H1 (cell line): ENCODE data around the gene TARS3. TPM values are rescaled to one million over a fixed set of nuclear protein-coding genes. Genes with fewer than 3 reads are reported as not detected.

ENCODE experiments used
- ASH2L ChIP-seq: fragments of 200-600, 300-600 bp; sonication (generic); IDR thresholded peaks from one replicate; pipeline ENCODE4 v1.7.1; 2017; ENCODE audit warnings: low read length
- CBX8 ChIP-seq: fragments of 300-800, 300-1000 bp; sonication (generic); IDR thresholded peaks from 2 replicates; pipeline ENCODE4 v1.7.1; 2016; ENCODE audit warnings: low read depth, low read length, borderline replicate concordance
- CTBP2 ChIP-seq: IDR thresholded peaks from 2 replicates; pipeline ENCODE4 v1.7.0; 2011; ENCODE audit warnings: borderline replicate concordance, mild to moderate bottlenecking, moderate library complexity, mixed read lengths, low read length; ENCODE audit not compliant: insufficient read depth, insufficient read length
- CTCF ChIP-seq, 3 experiments: IDR thresholded peaks; 1 replicate in 2 of 3; 2 replicates in 1 of 3; pipeline versions ENCODE4 v1.5.1 to v1.6.1; 2011; ENCODE audit warnings: low read length in 3 of 3, mild to moderate bottlenecking in 3 of 3, inconsistent platforms in 2 of 3, low read depth in 1 of 3, moderate library complexity in 1 of 3; ENCODE audit not compliant: insufficient read depth in 1 of 3; ENCODE audit errors: control extremely low read depth in 1 of 3
- HDAC2 ChIP-seq, 2 experiments: fragments of 300-600 bp in 1 of 2; sonication (generic) in 1 of 2; IDR thresholded peaks; 2 replicates each; pipeline ENCODE4 v1.6.1; 2011 to 2012; ENCODE audit warnings: low read depth in 2 of 2, low read length in 2 of 2, mild to moderate bottlenecking in 2 of 2, moderate library complexity in 2 of 2, borderline replicate concordance in 1 of 2, inconsistent platforms in 1 of 2
- HDAC6 ChIP-seq: IDR thresholded peaks from one replicate; pipeline ENCODE4 v1.7.1; 2012; ENCODE audit warnings: low read depth, mild to moderate bottlenecking, inconsistent platforms, low read length, moderate library complexity
- KDM4A ChIP-seq: IDR thresholded peaks from one replicate; pipeline ENCODE4 v1.7.1; 2012; ENCODE audit warnings: low read depth, mild to moderate bottlenecking, moderate library complexity, low read length, inconsistent platforms; ENCODE audit not compliant: severe bottlenecking
- NANOG ChIP-seq: IDR thresholded peaks from 2 replicates; pipeline ENCODE4 v1.6.1; 2011; ENCODE audit warnings: low read length, low read depth, mild to moderate bottlenecking, inconsistent platforms; ENCODE audit not compliant: insufficient read depth, poor library complexity, severe bottlenecking
- NRF1 ChIP-seq: IDR thresholded peaks from 2 replicates; pipeline ENCODE4 v1.6.1; 2011; ENCODE audit warnings: mild to moderate bottlenecking, low read depth, low read length, improper control_type of control experiment
- POLR2A ChIP-seq, 2 experiments: IDR thresholded peaks; 1 replicate in 1 of 2; 2 replicates in 1 of 2; pipeline ENCODE4 v1.6.1; 2011; ENCODE audit warnings: low read depth in 2 of 2, low read length in 2 of 2, mild to moderate bottlenecking in 2 of 2; ENCODE audit errors: control extremely low read depth in 1 of 2
- RAD21 ChIP-seq, 2 experiments: IDR thresholded peaks in 1 of 2; conservative IDR thresholded peaks in 1 of 2; 2 replicates each; pipeline ENCODE4 v1.6.1; 2011; ENCODE audit warnings: low read depth in 2 of 2, low read length in 2 of 2, improper control_type of control experiment in 1 of 2, inconsistent platforms in 1 of 2, mild to moderate bottlenecking in 1 of 2, moderate library complexity in 1 of 2
- SP1 ChIP-seq: IDR thresholded peaks from 2 replicates; pipeline ENCODE4 v1.6.1; 2011; ENCODE audit warnings: low read depth, low read length
- TBP ChIP-seq: IDR thresholded peaks from 2 replicates; pipeline ENCODE4 v1.6.1; 2011; ENCODE audit warnings: low read depth, low read length, improper control_type of control experiment
- polyA plus RNA-seq, 7 experiments: library from polyadenylated mRNA; depleted of rRNA in 3 of 7; stranded (reverse) in 5 of 7; unstranded in 2 of 7; fragments of >200 nt in 5 of 7; fragments of 200-250 nt in 2 of 7; gene quantifications; 1 replicate in 5 of 7; 2 replicates in 1 of 7; 4 replicates in 1 of 7; pipeline versions ENCODE4 v1.2.1 to v1.2.3, GENCODE V29; 2011 to 2013; ENCODE audit warnings: missing spikeins in 2 of 7, mixed read lengths in 2 of 7
- total RNA-seq: library from RNA; stranded (reverse); fragmentation: NEBNext Ultra II Directional; extraction: Animal tissue kit (Norgen Biotek cat#: 25700); gene quantifications from 2 replicates; pipeline ENCODE4 v1.2.1, GENCODE V29; 2021
- TF ChIP-seq, protein P1 (sequence below): IDR thresholded peaks from 2 replicates; pipeline ENCODE4 v1.6.1; 2011; ENCODE audit warnings: low read length, improper control_type of control experiment

TARS3 gene
- total and polyA plus RNA-seq, 2 of the 8 experiments (the other 6 are each of a cell fraction or from before 2014, with no cell fraction given): 2.1 to 13.9 TPM

DNA sequence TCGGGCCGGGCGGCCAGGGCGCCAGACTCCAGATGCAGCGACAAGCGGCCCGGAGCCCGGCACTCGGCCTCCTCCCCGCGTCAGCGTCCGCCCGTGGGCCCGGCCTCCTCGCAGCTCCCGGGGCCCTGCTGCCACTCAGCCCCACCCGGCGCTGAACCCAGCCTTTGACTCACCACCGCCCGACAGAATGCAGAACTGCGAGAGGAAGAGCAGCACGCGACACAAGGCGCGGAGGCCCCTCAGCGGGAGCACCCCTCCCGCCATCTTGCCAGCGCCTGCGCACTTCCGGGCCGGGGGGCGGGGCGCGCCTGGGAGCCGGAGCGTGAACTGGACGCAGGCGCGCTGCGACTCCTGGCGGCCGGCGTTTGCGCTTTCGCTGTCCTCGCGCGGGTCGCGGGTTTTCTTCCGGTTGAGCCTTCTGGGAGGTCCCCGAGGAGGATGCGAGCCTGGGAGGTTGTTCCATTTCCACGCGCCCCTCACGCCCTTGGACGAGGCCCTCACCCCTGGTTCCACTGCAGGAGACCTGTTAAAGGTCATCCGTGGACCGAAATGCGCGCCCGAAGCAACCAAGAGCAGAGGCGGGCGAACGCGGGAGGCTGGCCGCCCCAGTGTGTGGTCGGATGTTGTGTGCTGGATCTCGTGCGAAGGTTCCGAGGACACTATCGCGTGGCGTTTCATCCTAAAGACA, 72.0 kb downstream of the TARS3 start, which contains the start of gene TM2D3 (continued):
- TF ChIP-seq, protein P1, sequence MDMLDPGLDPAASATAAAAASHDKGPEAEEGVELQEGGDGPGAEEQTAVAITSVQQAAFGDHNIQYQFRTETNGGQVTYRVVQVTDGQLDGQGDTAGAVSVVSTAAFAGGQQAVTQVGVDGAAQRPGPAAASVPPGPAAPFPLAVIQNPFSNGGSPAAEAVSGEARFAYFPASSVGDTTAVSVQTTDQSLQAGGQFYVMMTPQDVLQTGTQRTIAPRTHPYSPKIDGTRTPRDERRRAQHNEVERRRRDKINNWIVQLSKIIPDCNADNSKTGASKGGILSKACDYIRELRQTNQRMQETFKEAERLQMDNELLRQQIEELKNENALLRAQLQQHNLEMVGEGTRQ: no peak
- TF ChIP-seq NRF1 (peak; percentile 51), NANOG (no peak), CBX8 (no peak), HDAC6 (no peak), POLR2A (IDR thresholded peaks at IDR 0.05; ENCODE audit: control extremely low read depth in 1 of 2, low read depth in 2 of 2, low read length in 2 of 2) (peak in 1 of 2 experiments; percentile 75; a peak in 2 of 3 replicates), RAD21 (IDR thresholded peaks at IDR 0.05 in 1 of 2, conservative IDR thresholded peaks at IDR 0.05 in 1 of 2; ENCODE audit: low read depth in 2 of 2, low read length in 2 of 2) (peak; percentile 53 to 66), CTBP2 (no peak), KDM4A (peak; percentile 91), HDAC2 (IDR thresholded peaks at IDR 0.05; ENCODE audit: borderline replicate concordance in 1 of 2, low read depth in 2 of 2, low read length in 2 of 2) (0 out of 4 replicates have a peak, but pooled peaks of 1 of the 2 experiments have one; percentile 19), TBP (peak; percentile 63; the same call in 1 of the 2 replicates), ASH2L (peak; percentile 59), CTCF (IDR thresholded peaks at IDR 0.05; ENCODE audit: control extremely low read depth in 1 of 3, insufficient read depth in 1 of 3, low read depth in 1 of 3, low read length in 3 of 3) (peak; percentile 77 to 79 (median 78)), SP1 (no peak)
